ENCODE data around the gene NKX2-4.

DNA sequence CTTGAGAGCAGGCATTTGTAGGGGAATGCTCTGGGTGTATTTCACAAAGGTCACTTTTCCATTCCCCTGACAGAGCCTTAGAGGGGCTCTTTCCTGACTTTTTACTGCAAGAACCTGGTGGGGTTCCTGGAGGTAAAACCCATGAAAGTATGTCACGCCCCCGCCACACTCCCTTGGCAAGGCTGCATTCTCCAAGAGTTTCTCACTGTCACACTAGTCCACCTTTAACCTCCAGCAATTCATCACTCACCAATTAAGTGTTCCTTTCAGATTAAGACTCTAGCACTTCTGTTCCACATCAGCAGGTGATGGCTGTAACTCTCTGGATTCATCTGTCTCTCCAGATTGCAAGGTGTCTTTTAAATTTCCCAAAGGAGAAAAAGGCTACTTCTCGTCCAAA, 32.7 kb upstream of the NKX2-4 start:
- TF ChIP-seq, protein P1, sequence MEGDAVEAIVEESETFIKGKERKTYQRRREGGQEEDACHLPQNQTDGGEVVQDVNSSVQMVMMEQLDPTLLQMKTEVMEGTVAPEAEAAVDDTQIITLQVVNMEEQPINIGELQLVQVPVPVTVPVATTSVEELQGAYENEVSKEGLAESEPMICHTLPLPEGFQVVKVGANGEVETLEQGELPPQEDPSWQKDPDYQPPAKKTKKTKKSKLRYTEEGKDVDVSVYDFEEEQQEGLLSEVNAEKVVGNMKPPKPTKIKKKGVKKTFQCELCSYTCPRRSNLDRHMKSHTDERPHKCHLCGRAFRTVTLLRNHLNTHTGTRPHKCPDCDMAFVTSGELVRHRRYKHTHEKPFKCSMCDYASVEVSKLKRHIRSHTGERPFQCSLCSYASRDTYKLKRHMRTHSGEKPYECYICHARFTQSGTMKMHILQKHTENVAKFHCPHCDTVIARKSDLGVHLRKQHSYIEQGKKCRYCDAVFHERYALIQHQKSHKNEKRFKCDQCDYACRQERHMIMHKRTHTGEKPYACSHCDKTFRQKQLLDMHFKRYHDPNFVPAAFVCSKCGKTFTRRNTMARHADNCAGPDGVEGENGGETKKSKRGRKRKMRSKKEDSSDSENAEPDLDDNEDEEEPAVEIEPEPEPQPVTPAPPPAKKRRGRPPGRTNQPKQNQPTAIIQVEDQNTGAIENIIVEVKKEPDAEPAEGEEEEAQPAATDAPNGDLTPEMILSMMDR (IDR thresholded peaks at IDR 0.05), result no peak
- no peak for TF ChIP-seq EZH2 (IDR thresholded peaks at IDR 0.05; ENCODE audit: borderline replicate concordance, insufficient read depth, low read depth, low read length, poor library complexity, severe bottlenecking)
